Stomach (tissue), 4 donors: ENCODE data around the gene LZTR1.

Experiments
- CTCF ChIP-seq, 7 experiments: fragments of 450-650 bp in 4 of 7; fragments of 200-600 bp in 3 of 7; sonication (generic) in 3 of 7; IDR thresholded peaks; one replicate each; pipeline ENCODE4 v1.5.1; 2016 to 2019; ENCODE audit warnings: antibody characterized with exemption in 7 of 7, control low read depth in 2 of 7, mild to moderate bottlenecking in 1 of 7
- EP300 ChIP-seq: sonication (generic); formaldehyde crosslinking; IDR thresholded peaks from one replicate; pipeline ENCODE4 v1.6.1; 2017; ENCODE audit warnings: antibody characterized with exemption
- POLR2A ChIP-seq, 4 donors: fragments of 450-650 bp; IDR thresholded peaks; one replicate each; pipeline ENCODE4 v1.6.1; 2016; ENCODE audit warnings: antibody characterized with exemption in 4 of 4, control low read depth in 2 of 4, mild to moderate bottlenecking in 1 of 4, moderate library complexity in 1 of 4
- POLR2AphosphoS5 ChIP-seq, 3 donors: sonication (generic); formaldehyde crosslinking; IDR thresholded peaks; one replicate each; pipeline ENCODE4 v1.6.1; 2016; ENCODE audit warnings: antibody characterized with exemption in 3 of 3

- TF ChIP-seq CTCF (IDR thresholded peaks at IDR 0.05) = no peak
- TF ChIP-seq EP300 = no peak
- no peak for TF ChIP-seq POLR2A (IDR thresholded peaks at IDR 0.05)
- TF ChIP-seq POLR2AphosphoS5 (IDR thresholded peaks at IDR 0.05) = no peak
These were observed 2.1 kb upstream of the LZTR1 start for GRCh38 chr22:20979940-20980453.
